ENCODE results near the gene HOXD8.
A peak's percentile ranks its signal among the peaks of the same experiment; 100 is the strongest.

Gene HOXD8

GRCh38 chr2:176158855-176159662 lies 29.6 kb downstream of the HOXD8 start:
- H3K9me3 ChIP-seq = no peaks in the 10 kb centered on the region; the same call in 1 of the 2 replicates

GRCh38 chr2:176159663-176160250 lies 30.3 kb downstream of the HOXD8 start:
- Histone ChIP-seq H3K4me1 (peaks cover 20% of the 10 kb centered on the region), H3K9me3 (no peaks in the 10 kb centered on the region; the same call in 1 of the 2 replicates), H3K27me3 (ENCODE audit: low read depth) (no peaks in the 10 kb centered on the region), H3K4me3 (no peak overlapping the region), H3K36me3 (replicated peaks) (no peaks in the 10 kb centered on the region; the same call in 1 of the 2 replicates)
- DNase-seq (ENCODE audit: low spot score in 2 of 2) = no peak
- in situ Hi-C loops (cut with MboI; ENCODE audit: low sequenced_read_pairs) = no loop called here

More at GRCh38 chr2:176158855-176159662, 29.6 kb downstream of the HOXD8 start:
- DNase-seq (ENCODE audit: low spot score in 2 of 2) = peak in 1 of 2 experiments; percentile 61
- Histone ChIP-seq H3K27me3 (ENCODE audit: low read depth) (no peaks in the 10 kb centered on the region), H3K4me1 (peaks cover 16% of the 10 kb centered on the region), H3K36me3 (replicated peaks) (no peaks in the 10 kb centered on the region; the same call in 1 of the 2 replicates), H3K4me3 (no peak overlapping the region)
- in situ Hi-C loops (cut with MboI; ENCODE audit: low sequenced_read_pairs) = no loop called here

- H3K4me3 ChIP-seq = no peak overlapping the region
- H3K4me1 ChIP-seq = peaks cover 22% of the 10 kb centered on the region
- DNase-seq (ENCODE audit: low spot score in 2 of 2) = no peak
- no peaks in the 10 kb centered on the region for H3K36me3 ChIP-seq (replicated peaks)
- H3K9me3 ChIP-seq = no peaks in the 10 kb centered on the region; the same call in 1 of the 2 replicates
- H3K27me3 ChIP-seq (ENCODE audit: low read depth) = no peaks in the 10 kb centered on the region
- in situ Hi-C loops (cut with MboI; ENCODE audit: low sequenced_read_pairs) = no loop called here
Measured at GRCh38 chr2:176160251-176160985, 30.9 kb downstream of the HOXD8 start.

GRCh38 chr2:176160986-176161824 lies 31.7 kb downstream of the HOXD8 start:
- H3K4me1 ChIP-seq = peaks cover 26% of the 10 kb centered on the region
- no peaks in the 10 kb centered on the region; the same call in 1 of the 2 replicates for H3K9me3 ChIP-seq
- in situ Hi-C loops (cut with MboI; ENCODE audit: low sequenced_read_pairs) = no loop called here
- no peaks in the 10 kb centered on the region for H3K36me3 ChIP-seq (replicated peaks)
- H3K27me3 ChIP-seq (ENCODE audit: low read depth) = no peaks in the 10 kb centered on the region
- no peak overlapping the region for H3K4me3 ChIP-seq
- no peak for DNase-seq (ENCODE audit: low spot score in 2 of 2)

- in situ Hi-C loops (cut with MboI; ENCODE audit: low sequenced_read_pairs) = no loop called here
- Histone ChIP-seq H3K4me3 (no peak overlapping the region), H3K4me1 (peaks cover 25% of the 10 kb centered on the region), H3K27me3 (ENCODE audit: low read depth) (no peaks in the 10 kb centered on the region), H3K36me3 (replicated peaks) (no peaks in the 10 kb centered on the region), H3K9me3 (no peaks in the 10 kb centered on the region; the same call in 1 of the 2 replicates)
- no peak for DNase-seq (ENCODE audit: low spot score in 2 of 2)
Measured at GRCh38 chr2:176161825-176162626, 32.5 kb downstream of the HOXD8 start.

GRCh38 chr2:176162911-176163671 lies 33.6 kb downstream of the HOXD8 start:
- H3K4me1 ChIP-seq = peaks cover 17% of the 10 kb centered on the region
- H3K36me3 ChIP-seq (replicated peaks) = no peaks in the 10 kb centered on the region
- in situ Hi-C loops (cut with MboI; ENCODE audit: low sequenced_read_pairs) = no loop called here
- H3K4me3 ChIP-seq = no peak overlapping the region
- H3K27me3 ChIP-seq (ENCODE audit: low read depth) = no peaks in the 10 kb centered on the region
- no peak for DNase-seq (ENCODE audit: low spot score in 2 of 2)
- H3K9me3 ChIP-seq = no peaks in the 10 kb centered on the region; the same call in 1 of the 2 replicates

GRCh38 chr2:176163672-176164056 lies 34.2 kb downstream of the HOXD8 start:
- DNase-seq (ENCODE audit: low spot score in 2 of 2) = no peak
- Histone ChIP-seq H3K4me1 (peaks cover 13% of the 10 kb centered on the region), H3K27me3 (ENCODE audit: low read depth) (no peaks in the 10 kb centered on the region)

GRCh38 chr2:176164201-176164600 lies 34.7 kb downstream of the HOXD8 start:
- H3K36me3 ChIP-seq (replicated peaks) = no peaks in the 10 kb centered on the region
- peaks cover 13% of the 10 kb centered on the region for H3K4me1 ChIP-seq
- H3K27me3 ChIP-seq (ENCODE audit: low read depth) = no peaks in the 10 kb centered on the region
- DNase-seq (ENCODE audit: low spot score in 2 of 2) = no peak
- in situ Hi-C loops (cut with MboI; ENCODE audit: low sequenced_read_pairs) = no loop called here
- H3K4me3 ChIP-seq = no peak overlapping the region
- no peaks in the 10 kb centered on the region; the same call in 1 of the 2 replicates for H3K9me3 ChIP-seq

More at GRCh38 chr2:176163672-176164056, 34.2 kb downstream of the HOXD8 start:
- no peaks in the 10 kb centered on the region for H3K36me3 ChIP-seq (replicated peaks)
- no peaks in the 10 kb centered on the region; the same call in 1 of the 2 replicates for H3K9me3 ChIP-seq
- in situ Hi-C loops (cut with MboI; ENCODE audit: low sequenced_read_pairs) = no loop called here
- no peak overlapping the region for H3K4me3 ChIP-seq

GRCh38 chr2:176164611-176165369 lies 35.3 kb downstream of the HOXD8 start:
- in situ Hi-C loops (cut with MboI; ENCODE audit: low sequenced_read_pairs) = no loop called here
- DNase-seq (ENCODE audit: low spot score in 2 of 2) = peak; percentile 74 to 82
- Histone ChIP-seq H3K4me1 (peaks cover 13% of the 10 kb centered on the region), H3K4me3 (peak overlapping the region; percentile 25), H3K9me3 (no peaks in the 10 kb centered on the region; the same call in 1 of the 2 replicates), H3K27me3 (ENCODE audit: low read depth) (no peaks in the 10 kb centered on the region), H3K36me3 (replicated peaks) (no peaks in the 10 kb centered on the region)

- Histone ChIP-seq H3K4me3 (peak overlapping the region; percentile 25), H3K27me3 (ENCODE audit: low read depth) (no peaks in the 10 kb centered on the region), H3K36me3 (replicated peaks) (no peaks in the 10 kb centered on the region), H3K4me1 (peaks cover 13% of the 10 kb centered on the region), H3K9me3 (no peaks in the 10 kb centered on the region; the same call in 1 of the 2 replicates)
- in situ Hi-C loops (cut with MboI; ENCODE audit: low sequenced_read_pairs) = no loop called here
- DNase-seq (ENCODE audit: low spot score in 2 of 2) = no peak
Measured at GRCh38 chr2:176165370-176166050, 36.0 kb downstream of the HOXD8 start.

GRCh38 chr2:176166272-176166671 lies 36.8 kb downstream of the HOXD8 start:
- H3K27me3 ChIP-seq (ENCODE audit: low read depth) = no peaks in the 10 kb centered on the region
- no peaks in the 10 kb centered on the region for H3K9me3 ChIP-seq
- no peak for DNase-seq (ENCODE audit: low spot score in 2 of 2)
- in situ Hi-C loops (cut with MboI; ENCODE audit: low sequenced_read_pairs) = no loop called here
- H3K36me3 ChIP-seq (replicated peaks) = no peaks in the 10 kb centered on the region
- no peak overlapping the region for H3K4me3 ChIP-seq
- peaks cover 13% of the 10 kb centered on the region for H3K4me1 ChIP-seq
